OCI-LY3 (cell line): ENCODE measurements around the gene C8B.

Source experiments
- H2AFZ ChIP-seq: fragments of 200-600, 300-600 bp; shearing (Covaris generic); 2 replicates; pipeline ENCODE4 v1.6.0; 2014; ENCODE audit warnings: antibody characterized with exemption, low read depth, low read length
- H3K27ac ChIP-seq: fragments of 200-600, 300-600 bp; sonication (generic); 2 replicates; pipeline ENCODE4 v1.5.1; 2014; ENCODE audit warnings: mild to moderate bottlenecking, low read length, moderate library complexity, mixed read lengths
- H3K27me3 ChIP-seq: fragments of 200-600, 300-600 bp; sonication (generic); 2 replicates; pipeline ENCODE4 v1.6.1; 2014; ENCODE audit warnings: low read depth, low read length, mixed read lengths
- H3K36me3 ChIP-seq: fragments of 200-600, 300-600 bp; sonication (generic); replicated peaks from 2 replicates; pipeline ENCODE3; 2014; ENCODE audit warnings: low read depth, low read length, mixed read lengths
- H3K4me1 ChIP-seq: fragments of 300-600, 200-600 bp; sonication (generic); 2 replicates; pipeline ENCODE4 v1.6.1; 2014; ENCODE audit warnings: low read length, mixed read lengths
- H3K4me2 ChIP-seq: fragments of 200-600, 300-600 bp; sonication (generic); 2 replicates; pipeline ENCODE4 v1.6.1; 2014; ENCODE audit warnings: low read length, mixed read lengths
- H3K4me3 ChIP-seq: fragments of 300-600, 200-600 bp; sonication (generic); 2 replicates; pipeline ENCODE4 v1.5.1; 2014; ENCODE audit warnings: antibody characterized with exemption, mild to moderate bottlenecking, low read length, moderate library complexity
- H3K79me2 ChIP-seq: fragments of 300-600, 200-600 bp; shearing (Covaris generic); 2 replicates; pipeline ENCODE4 v1.6.1; 2014; ENCODE audit warnings: mild to moderate bottlenecking, low read length, mixed read lengths
- H3K9ac ChIP-seq: fragments of 300-600, 200-600 bp; shearing (Covaris generic); 2 replicates; pipeline ENCODE4 v1.6.0; 2014; ENCODE audit warnings: mild to moderate bottlenecking, low read length, moderate library complexity
- H3K9me3 ChIP-seq: fragments of 200-600, 300-600 bp; shearing (Covaris generic); 2 replicates; pipeline ENCODE4 v1.6.1; 2014; ENCODE audit warnings: low read length, mixed read lengths; ENCODE audit not compliant: insufficient read depth
- H4K20me1 ChIP-seq: fragments of 200-600, 300-600 bp; sonication (generic); 2 replicates; pipeline ENCODE4 v1.6.1; 2016; ENCODE audit warnings: low read length, mixed read lengths; ENCODE audit not compliant: insufficient read depth
- CTCF ChIP-seq: fragments of 200-600, 300-600 bp; sonication (generic); IDR thresholded peaks from 2 replicates; pipeline ENCODE4 v1.5.1; 2014; ENCODE audit warnings: antibody characterized with exemption, low read length, low read depth
- EZH2phosphoT487 ChIP-seq: fragments of 200-600 bp; shearing (Covaris generic); IDR thresholded peaks from 2 replicates; pipeline ENCODE4 v1.6.1; 2018; ENCODE audit warnings: antibody characterized with exemption, mixed run types, low read depth

Gene C8B

GRCh38 chr1:56903778-56904177, 62.0 kb downstream of the C8B start:
- Histone ChIP-seq H3K27ac (no peak overlapping the region), H3K4me3 (no peak overlapping the region), H4K20me1 (no peaks in the 10 kb centered on the region), H3K4me2 (no peak overlapping the region), H3K4me1 (no peaks in the 10 kb centered on the region), H3K9ac (no peak overlapping the region), H3K27me3 (no peaks in the 10 kb centered on the region), H3K79me2 (no peaks in the 10 kb centered on the region), H3K36me3 (no peaks in the 10 kb centered on the region), H2AFZ (no peak overlapping the region), H3K9me3 (no peaks in the 10 kb centered on the region)
- TF ChIP-seq EZH2phosphoT487 = no peak
- no peak for TF ChIP-seq CTCF

DNA sequence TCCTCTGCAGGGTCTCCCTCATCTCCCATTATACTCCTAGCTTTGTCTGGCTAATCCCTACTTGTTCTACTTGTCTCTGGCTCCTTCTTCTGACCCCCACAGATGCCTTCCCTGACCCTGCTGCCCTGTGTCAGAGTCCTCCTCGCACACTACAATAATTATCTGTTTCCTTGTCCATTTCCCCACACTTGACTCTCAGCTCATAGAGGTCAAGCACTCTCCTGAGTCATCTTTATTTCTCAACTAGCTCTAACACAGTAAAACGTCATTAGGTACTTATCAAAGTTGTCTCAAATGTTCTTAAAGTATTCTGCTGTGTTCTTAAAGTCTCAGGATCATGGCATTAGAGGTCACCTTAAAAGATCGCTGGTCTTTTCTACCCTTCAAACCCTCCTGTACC, 64.1 kb downstream of the C8B start:
- Histone ChIP-seq H3K4me3 (no peak overlapping the region), H2AFZ (no peak overlapping the region), H3K4me1 (no peaks in the 10 kb centered on the region)

DNA sequence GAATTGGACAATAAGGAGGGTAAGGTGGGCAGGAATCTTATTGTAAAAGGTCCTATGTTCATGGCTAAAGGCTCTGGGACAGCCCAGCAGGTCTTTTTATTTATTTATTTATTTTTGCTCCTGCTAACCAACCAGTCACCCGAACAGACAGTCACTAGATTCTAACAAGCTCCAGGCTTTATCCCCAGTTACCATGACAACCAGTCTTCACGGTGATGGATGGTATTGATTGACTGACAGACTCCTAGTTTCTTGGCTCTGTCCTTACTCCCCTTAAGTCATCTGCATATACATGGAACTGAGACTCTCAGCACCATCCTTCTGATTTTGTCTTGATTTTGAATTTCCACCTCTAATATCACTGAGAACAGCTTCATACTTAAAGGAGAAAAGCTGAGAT, 66.9 kb downstream of the C8B start:
- Histone ChIP-seq H4K20me1 (no peaks in the 10 kb centered on the region), H3K4me3 (no peak overlapping the region), H3K4me1 (no peaks in the 10 kb centered on the region), H3K27me3 (no peaks in the 10 kb centered on the region), H3K9ac (no peak overlapping the region), H3K4me2 (no peak overlapping the region), H3K27ac (no peak overlapping the region), H3K9me3 (no peaks in the 10 kb centered on the region), H3K79me2 (no peaks in the 10 kb centered on the region), H2AFZ (no peak overlapping the region), H3K36me3 (no peaks in the 10 kb centered on the region)
- TF ChIP-seq EZH2phosphoT487 (no peak), CTCF (no peak)

More for the DNA sequence above, 64.1 kb downstream of the C8B start:
- H3K79me2 ChIP-seq = no peaks in the 10 kb centered on the region
- no peak for TF ChIP-seq EZH2phosphoT487
- no peak for TF ChIP-seq CTCF
- H3K9ac ChIP-seq = no peak overlapping the region
- H3K27me3 ChIP-seq = no peaks in the 10 kb centered on the region
- no peaks in the 10 kb centered on the region for H3K36me3 ChIP-seq
- H4K20me1 ChIP-seq = no peaks in the 10 kb centered on the region
- H3K9me3 ChIP-seq = no peaks in the 10 kb centered on the region
- no peak overlapping the region for H3K27ac ChIP-seq
- H3K4me2 ChIP-seq = no peak overlapping the region

DNA sequence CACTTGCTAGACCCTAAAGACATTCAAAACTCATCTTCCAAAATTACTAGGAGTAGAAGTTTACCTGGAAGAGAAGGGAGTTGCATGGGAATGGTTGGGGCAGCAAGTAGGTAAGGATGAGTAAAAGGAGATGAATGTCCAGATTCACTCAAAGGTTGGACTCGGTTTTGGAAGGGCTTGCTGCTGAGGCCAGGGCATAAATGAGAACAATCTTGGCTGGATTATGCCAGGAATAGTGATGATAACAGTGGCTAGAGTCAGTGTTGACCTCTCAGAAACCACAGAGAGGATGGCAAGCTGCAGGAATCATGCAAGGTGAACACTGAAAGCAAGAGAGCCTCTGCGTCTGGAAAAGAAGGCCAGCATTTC, 67.8 kb downstream of the C8B start:
- Histone ChIP-seq H2AFZ (no peak overlapping the region), H3K9ac (no peak overlapping the region), H3K27ac (no peak overlapping the region), H3K4me2 (no peak overlapping the region), H4K20me1 (no peaks in the 10 kb centered on the region), H3K36me3 (no peaks in the 10 kb centered on the region), H3K4me1 (no peaks in the 10 kb centered on the region), H3K27me3 (no peaks in the 10 kb centered on the region), H3K9me3 (no peaks in the 10 kb centered on the region), H3K79me2 (no peaks in the 10 kb centered on the region), H3K4me3 (no peak overlapping the region)
- TF ChIP-seq CTCF (no peak), EZH2phosphoT487 (no peak)
